Adrenal gland (tissue), 12 donors: ENCODE measurements around the gene MOB2. TPM values are rescaled to one million over a fixed set of nuclear protein-coding genes. Genes with fewer than 3 reads are reported as not detected.

ENCODE experiments used
- DNase-seq, 7 donors: peaks; one replicate each; pipeline ENCODE4 v3.0.0-alpha.2; 2019 to 2020
- H3K27ac ChIP-seq, 5 donors: fragments of 200-600 bp; sonication (generic) in 4 of 5; 1 replicate in 3 of 5; 2 replicates in 2 of 5; pipeline versions ENCODE4 v1.5.1 to v1.8.0; 2016 to 2020; ENCODE audit warnings: mild to moderate bottlenecking in 1 of 5
- H3K27me3 ChIP-seq: fragments of 200-600 bp; 2 replicates; pipeline ENCODE4 v1.8.0; 2021
- H3K36me3 ChIP-seq, 2 donors: fragments of 200-600 bp; replicated peaks in 1 of 2; 1 replicate in 1 of 2; 2 replicates in 1 of 2; pipeline versions ENCODE4 v1.5.1 to v1.8.0; 2018 to 2022
- H3K4me1 ChIP-seq, 2 donors: fragments of 200-600 bp; replicated peaks in 1 of 2; 1 replicate in 1 of 2; 2 replicates in 1 of 2; pipeline versions ENCODE4 v1.5.1 to v1.8.0; 2018 to 2021
- H3K4me3 ChIP-seq, 4 donors: fragments of 200-600 bp; sonication (generic) in 3 of 4; one replicate each; pipeline ENCODE4 v1.5.1; 2016 to 2018
- H3K9me3 ChIP-seq, 3 donors: fragments of 200-600 bp; sonication (generic) in 1 of 3; replicated peaks in 1 of 3; 1 replicate in 2 of 3; 2 replicates in 1 of 3; pipeline versions ENCODE4 v1.5.1 to v1.8.0; 2016 to 2021
- CTCF ChIP-seq, 6 experiments: fragments of 450-650 bp in 4 of 6; fragments of 200-600 bp in 2 of 6; sonication (generic) in 1 of 6; IDR thresholded peaks; 1 replicate in 5 of 6; 2 replicates in 1 of 6; pipeline versions ENCODE4 v1.5.1 to v1.8.0; 2016 to 2021; ENCODE audit warnings: antibody characterized with exemption in 6 of 6, mild to moderate bottlenecking in 2 of 6, moderate library complexity in 1 of 6
- POLR2A ChIP-seq, 2 donors: fragments of 450-650 bp; IDR thresholded peaks; one replicate each; pipeline ENCODE4 v1.6.1; 2017; ENCODE audit warnings: antibody characterized with exemption in 2 of 2, mild to moderate bottlenecking in 2 of 2, moderate library complexity in 1 of 2
- WGBS, 4 donors: extraction: QIAGEN DNeasy Blood & Tissue Kit in 2 of 4; methylation state at CpG; one replicate each; pipeline versions ENCODE4 v1.1.5 to v1.1.7; 2013 to 2017; 5-methylcytosine and 5-hydroxymethylcytosine counted together
- intact Hi-C, 2 donors: fragments of 100-400 bp; cut with DNase I; formaldehyde crosslinking; loops; one replicate each; pipeline versions ENCODE4 v1.14.1 to v1.15.0; 2022 to 2023
- polyA plus RNA-seq, 3 donors: library from polyadenylated mRNA; stranded (reverse); fragments of 200-250 nt in 2 of 3; fragments of 350-450 nt in 1 of 3; fragmentation: Illumina TruSeq in 1 of 3; extraction: RNeasy Lipid Tissue Mini Kit (QIAGEN cat#74804) in 1 of 3; gene quantifications; one replicate each; pipeline ENCODE4 v1.2.3, GENCODE V29; 2013 to 2014
- total RNA-seq, 9 donors: library from RNA; depleted of rRNA in 4 of 9; stranded (reverse); fragments of >200 nt in 4 of 9; fragments of 120-200 nt in 1 of 9; fragmentation: NEBNext Ultra II Directional in 1 of 9; extraction: Animal tissue kit (Norgen Biotek cat#: 25700) in 1 of 9; gene quantifications; one replicate each; pipeline versions ENCODE4 v1.1.0 to v1.2.4, GENCODE V29; 2013 to 2023
- donor health status: healthy with polysubstance abuse.
- donor health status: Bipolar disorder and iron deficiency.
- donor health status: DM: yes; HTN: yes; CAD: no.
- donor health status: DM: no; HTN: no; CAD: no.
- donor health status: DM: no; HTN: no; CAD: no.
- donor health status: DM: yes; HTN: yes; CAD: no.

The MOB2 gene
- total and polyA plus RNA-seq, 12 donors: 11.2 to 43.3 (median 30.6) TPM

- H3K4me3 ChIP-seq: no peak overlapping the region
- TF ChIP-seq CTCF (IDR thresholded peaks at IDR 0.05) (no peak), POLR2A (IDR thresholded peaks at IDR 0.05) (no peak)
- H3K4me1 ChIP-seq: peaks cover 6 to 14% of the 10 kb centered on the region in 2 donors
- no peaks in the 10 kb centered on the region for H3K27me3 ChIP-seq
- H3K9me3 ChIP-seq: no peaks in the 10 kb centered on the region
- intact Hi-C loops: loop anchor here in 1 of 2 donors (10.0 kb wide), 1 partner anchor 117 kb away; no protein-coding TSS in a partner anchor
- WGBS, 4 donors: 87 to 91% (median 89%) methylated on average over 21 of the region's 21 CpGs
- H3K36me3 ChIP-seq: no peaks in the 10 kb centered on the region
- DNase-seq: no peak
- no peak overlapping the region for H3K27ac ChIP-seq
Observed at GRCh38 chr11:1521382-1522080, 35.0 kb upstream of the MOB2 start.

- Histone ChIP-seq H3K27ac (peak overlapping the region in 1 of 5 donors; percentile 7), H3K4me3 (no peak overlapping the region), H3K36me3 (no peaks in the 10 kb centered on the region), H3K9me3 (no peaks in the 10 kb centered on the region), H3K27me3 (no peaks in the 10 kb centered on the region), H3K4me1 (peaks cover 6 to 17% of the 10 kb centered on the region in 2 donors)
- WGBS, 4 donors: 34 to 39% (median 37%) methylated on average over 19 of the region's 19 CpGs
- intact Hi-C loops: loop anchor here in 1 of 2 donors (10.0 kb wide), 1 partner anchor 116 kb away; no protein-coding TSS in a partner anchor
- TF ChIP-seq CTCF (IDR thresholded peaks at IDR 0.05) (no peak), POLR2A (IDR thresholded peaks at IDR 0.05) (no peak)
- peak in 5 of 7 donors; percentile 40 to 74 (median 54) for DNase-seq
Observed at GRCh38 chr11:1520663-1521267, 34.2 kb upstream of the MOB2 start.

- H3K9me3 ChIP-seq: no peaks in the 10 kb centered on the region
- 78 to 85% (median 82%) methylated on average over 9 to 13 of the region's 13 CpGs for WGBS, 4 donors
- no peak for DNase-seq
- H3K36me3 ChIP-seq: no peaks in the 10 kb centered on the region
- intact Hi-C loops: loop anchor here in 1 of 2 donors (10.0 kb wide), 1 partner anchor 115 kb away; no protein-coding TSS in a partner anchor
- no peaks in the 10 kb centered on the region for H3K27me3 ChIP-seq
- H3K27ac ChIP-seq: peak overlapping the region in 1 of 5 donors; percentile 7
- no peak overlapping the region for H3K4me3 ChIP-seq
- H3K4me1 ChIP-seq: peaks cover 6 to 22% of the 10 kb centered on the region in 2 donors
- no peak for TF ChIP-seq POLR2A (IDR thresholded peaks at IDR 0.05)
- no peak for TF ChIP-seq CTCF (IDR thresholded peaks at IDR 0.05)
Observed at GRCh38 chr11:1520209-1520662, 33.7 kb upstream of the MOB2 start.
